CD4-positive, alpha-beta T cell treated with Interleukin-21 for 1 hour (primary cell): ENCODE data around the gene GPX2.

Source experiments
- DNase-seq: peaks from one replicate; pipeline ENCODE4 v3.0.0-alpha.2; 2020

Gene GPX2

GRCh38 chr14:64910847-64911495, 31.6 kb downstream of the GPX2 start:
- DNase-seq = no peak

- no peak for DNase-seq
Measured at GRCh38 chr14:64906022-64906421, 36.5 kb downstream of the GPX2 start.

GRCh38 chr14:64899958-64900357, 42.6 kb downstream of the GPX2 start:
- no peak for DNase-seq

- peak; percentile 74 for DNase-seq
Measured at GRCh38 chr14:64891839-64892375, 50.6 kb downstream of the GPX2 start.

- DNase-seq = no peak
Measured at GRCh38 chr14:64891173-64891838, 51.2 kb downstream of the GPX2 start.

GRCh38 chr14:64889352-64889751, 53.2 kb downstream of the GPX2 start:
- no peak for DNase-seq
